Osteoblast (primary cell): ENCODE data around the gene TENM3. TPM values are rescaled to one million over a fixed set of nuclear protein-coding genes. Genes with fewer than 3 reads are reported as not detected.

Experiments used
- DNase-seq: peaks from one replicate; pipeline ENCODE4 v3.0.0; 2011; ENCODE audit warnings: low spot score, mixed read lengths; ENCODE audit not compliant: insufficient read length; ENCODE audit errors: missing footprints
- H2AFZ ChIP-seq: 2 replicates; pipeline ENCODE4 v1.6.0; 2011; ENCODE audit warnings: mild to moderate bottlenecking, low read length
- H3K27ac ChIP-seq: 2 replicates; pipeline ENCODE4 v1.5.1; 2011; ENCODE audit warnings: mild to moderate bottlenecking, low read depth, low read length, moderate library complexity
- H3K27me3 ChIP-seq: 2 replicates; pipeline ENCODE4 v1.6.0; 2012; ENCODE audit warnings: mild to moderate bottlenecking, control low read depth, inconsistent platforms, low read length, moderate library complexity; ENCODE audit not compliant: insufficient read depth
- H3K36me3 ChIP-seq: 2 replicates; pipeline ENCODE4 v1.5.1; 2011; ENCODE audit warnings: mild to moderate bottlenecking, low read length, control low read depth, moderate library complexity; ENCODE audit not compliant: insufficient read depth
- H3K4me1 ChIP-seq: 2 replicates; pipeline ENCODE4 v1.5.1; 2011; ENCODE audit warnings: mild to moderate bottlenecking, low read length, control low read depth, moderate library complexity; ENCODE audit not compliant: insufficient read depth
- H3K4me2 ChIP-seq: 2 replicates; pipeline ENCODE4 v1.6.0; 2011; ENCODE audit warnings: mild to moderate bottlenecking, low read length; ENCODE audit not compliant: insufficient read depth
- H3K4me3 ChIP-seq: fragments of 200-600 bp; sonication (generic); 3 replicates; pipeline ENCODE4 v1.5.1; 2012; ENCODE audit warnings: mild to moderate bottlenecking, low read length, inconsistent platforms; ENCODE audit not compliant: insufficient read depth
- H3K79me2 ChIP-seq: 2 replicates; pipeline ENCODE4 v1.6.0; 2012; ENCODE audit warnings: mild to moderate bottlenecking, low read length, control low read depth, inconsistent platforms; ENCODE audit not compliant: insufficient read depth
- H3K9me3 ChIP-seq: 2 replicates; pipeline ENCODE4 v1.5.1; 2011; ENCODE audit warnings: low read depth, low read length, control low read depth
- H4K20me1 ChIP-seq: 2 replicates; pipeline ENCODE4 v1.6.0; 2012; ENCODE audit warnings: mild to moderate bottlenecking, low read length, control low read depth; ENCODE audit not compliant: insufficient read depth
- CTCF ChIP-seq: IDR thresholded peaks from 2 replicates; pipeline ENCODE4 v1.5.1; 2011; ENCODE audit warnings: mild to moderate bottlenecking, low read depth, low read length, moderate library complexity; ENCODE audit errors: extremely low read depth
- total RNA-seq: library from RNA; depleted of rRNA; stranded (reverse); fragments of >200 nt; gene quantifications from 2 replicates; pipeline ENCODE4 v1.2.3, GENCODE V29; 2012

TENM3 gene
- total RNA-seq, 1 donor, result 59.0 TPM

- Histone ChIP-seq H3K27me3 (no peaks in the 10 kb centered on the region), H3K79me2 (no peaks in the 10 kb centered on the region), H3K4me3 (no peak overlapping the region), H3K4me2 (no peak overlapping the region), H4K20me1 (no peaks in the 10 kb centered on the region), H3K36me3 (no peaks in the 10 kb centered on the region), H3K27ac (no peak overlapping the region), H2AFZ (no peak overlapping the region), H3K9me3 (no peaks in the 10 kb centered on the region), H3K4me1 (no peaks in the 10 kb centered on the region)
- no peak for DNase-seq
- TF ChIP-seq CTCF, result no peak
Measured at GRCh38 chr4:182589100-182589499, 345.9 kb downstream of the TENM3 start.

GRCh38 chr4:182593402-182593801 lies 350.2 kb downstream of the TENM3 start:
- DNase-seq, result no peak
- Histone ChIP-seq H3K36me3 (no peaks in the 10 kb centered on the region), H3K27me3 (no peaks in the 10 kb centered on the region), H3K4me1 (no peaks in the 10 kb centered on the region), H2AFZ (no peak overlapping the region), H3K4me3 (no peak overlapping the region), H3K27ac (no peak overlapping the region), H4K20me1 (no peaks in the 10 kb centered on the region), H3K9me3 (no peaks in the 10 kb centered on the region), H3K4me2 (no peak overlapping the region), H3K79me2 (no peaks in the 10 kb centered on the region)
- TF ChIP-seq CTCF, result no peak

- H3K9me3 ChIP-seq, result no peaks in the 10 kb centered on the region
- H2AFZ ChIP-seq, result no peak overlapping the region
- TF ChIP-seq CTCF, result no peak
- no peaks in the 10 kb centered on the region for H4K20me1 ChIP-seq
- H3K4me2 ChIP-seq, result no peak overlapping the region
- no peaks in the 10 kb centered on the region for H3K4me1 ChIP-seq
- H3K4me3 ChIP-seq, result no peak overlapping the region
- no peaks in the 10 kb centered on the region for H3K79me2 ChIP-seq
- H3K27ac ChIP-seq, result no peak overlapping the region
- H3K36me3 ChIP-seq, result no peaks in the 10 kb centered on the region
- no peaks in the 10 kb centered on the region for H3K27me3 ChIP-seq
- no peak for DNase-seq
Measured at GRCh38 chr4:182593864-182594263, 350.7 kb downstream of the TENM3 start.

GRCh38 chr4:182600093-182600492 lies 356.9 kb downstream of the TENM3 start:
- Histone ChIP-seq H3K36me3 (no peaks in the 10 kb centered on the region), H3K79me2 (no peaks in the 10 kb centered on the region), H3K9me3 (no peaks in the 10 kb centered on the region), H3K27ac (no peak overlapping the region), H3K4me2 (no peak overlapping the region), H3K27me3 (no peaks in the 10 kb centered on the region), H3K4me3 (no peak overlapping the region), H4K20me1 (no peaks in the 10 kb centered on the region), H3K4me1 (no peaks in the 10 kb centered on the region), H2AFZ (no peak overlapping the region)
- TF ChIP-seq CTCF, result no peak
- no peak for DNase-seq
